Left renal cortex interstitium (tissue), 4 donors: ENCODE data around the gene ABHD5. TPM values are rescaled to one million over a fixed set of nuclear protein-coding genes. Genes with fewer than 3 reads are reported as not detected.
"Not testable (repeated sequence)": the region's sequence is repeated elsewhere in the genome, so short reads cannot be mapped to it uniquely, and the experiment has no call there.

ENCODE experiments used
- DNase-seq, 4 donors: peaks; one replicate each; pipeline ENCODE4 v3.0.0-alpha.2; 2013; ENCODE audit warnings: low read depth in 4 of 4, low spot score in 2 of 4, missing footprints in 1 of 4
- polyA plus RNA-seq, 4 donors: library from polyadenylated mRNA; unstranded; fragments of 120-200 nt; gene quantifications; one replicate each; pipeline ENCODE4 v1.2.1, GENCODE V29; 2013; ENCODE audit not compliant: insufficient read length in 4 of 4

Gene ABHD5
- polyA plus RNA-seq: 10 to 100 TPM; 20.9 to 24.9 (median 22.8) TPM

DNA sequence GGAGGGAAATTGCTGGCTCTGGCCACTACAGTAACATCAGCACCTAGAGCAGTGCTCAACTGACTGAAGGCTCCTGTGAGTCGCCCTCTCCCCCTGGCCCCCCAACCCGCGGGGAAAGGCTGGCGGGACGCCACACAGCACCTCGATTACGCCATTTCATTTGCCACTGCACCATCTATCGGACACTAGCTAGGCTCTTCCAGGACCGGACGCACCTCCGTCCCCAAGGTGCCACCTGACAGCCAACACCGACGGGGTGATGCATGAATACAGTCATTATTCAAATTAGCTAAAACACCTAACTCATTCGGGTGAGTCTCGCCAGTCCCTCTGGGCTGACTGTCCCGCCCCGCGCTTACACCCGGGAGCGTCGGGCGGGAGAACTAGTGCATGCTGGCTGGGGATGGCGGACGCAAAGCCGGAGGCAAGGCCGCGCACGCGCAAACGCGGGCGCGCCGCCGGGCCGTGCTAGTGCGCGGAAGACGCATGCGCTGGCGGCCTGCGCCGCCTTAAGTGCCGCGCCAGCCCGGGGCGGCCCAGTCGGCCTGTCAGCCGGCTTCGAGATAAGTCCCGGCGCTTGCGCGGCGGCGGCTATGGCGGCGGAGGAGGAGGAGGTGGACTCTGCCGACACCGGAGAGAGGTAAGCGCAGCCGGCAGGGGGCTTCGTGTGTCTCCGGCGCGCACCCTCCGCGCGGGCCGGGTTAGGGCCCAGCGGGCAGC, at the start of gene ABHD5:
TSS of gene ABHD5 (plus strand) at position 539 of the 720 bp plus-strand sequence. CDS start at position 594, 55 bp downstream.
- DNase-seq: peak; percentile 91 to 95 (median 92)

DNA sequence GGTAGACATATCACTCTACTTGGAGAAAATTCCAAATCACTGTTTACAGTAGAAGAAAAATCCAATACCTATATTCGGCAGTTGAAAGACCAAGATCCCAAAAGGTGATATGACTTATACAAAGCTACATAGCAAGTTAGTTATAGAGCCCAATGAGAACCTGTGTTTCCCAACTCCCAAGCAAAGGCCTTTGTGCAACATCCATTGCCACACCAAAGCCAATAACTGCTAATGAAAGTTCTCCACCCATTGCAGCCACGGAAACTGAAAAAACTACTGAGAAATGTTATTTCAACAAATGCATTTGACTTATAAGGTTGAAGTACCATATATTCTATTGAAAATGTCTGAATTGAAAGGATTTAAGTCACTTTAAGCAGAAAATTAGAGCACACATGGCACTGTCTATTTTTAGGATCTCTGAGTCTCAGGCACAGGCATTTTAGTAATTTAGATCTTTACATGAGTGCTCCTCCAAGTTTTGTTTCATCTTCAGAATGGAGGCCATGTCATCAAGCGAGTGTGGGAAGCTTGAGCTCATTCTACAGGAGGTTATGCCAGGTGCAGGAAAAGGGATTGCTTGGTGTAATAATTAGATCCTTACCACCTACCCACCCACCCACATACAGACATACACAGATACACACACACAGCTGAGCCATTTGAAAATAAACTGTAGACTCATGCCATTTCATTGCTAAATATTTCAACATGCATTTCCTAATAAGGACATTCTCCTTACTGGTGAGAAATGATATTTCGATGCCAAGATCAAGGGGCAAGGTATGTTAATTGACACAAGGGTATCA, 49.2 kb upstream of the ABHD5 start:
- DNase-seq: no peak

DNA sequence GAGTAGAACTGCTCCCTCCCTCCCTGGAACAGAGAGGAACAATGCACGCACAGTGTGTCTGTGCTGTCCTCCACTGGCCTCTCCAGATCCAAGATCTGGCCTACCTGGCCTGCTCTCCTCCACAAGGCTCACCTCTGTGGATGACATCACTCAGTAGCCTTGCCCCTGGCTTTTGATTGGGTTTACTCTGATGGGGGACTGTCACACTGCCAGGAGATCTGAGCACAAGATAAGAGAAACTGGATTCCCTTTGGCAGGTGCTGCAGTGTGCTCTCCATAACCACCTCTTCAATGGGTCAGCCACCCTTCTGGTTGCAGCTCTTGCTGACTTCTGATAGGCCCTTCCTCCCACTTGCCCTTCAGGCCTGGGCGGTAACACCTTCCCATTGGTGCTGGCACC, 46.3 kb upstream of the ABHD5 start:
- no peak for DNase-seq

DNA sequence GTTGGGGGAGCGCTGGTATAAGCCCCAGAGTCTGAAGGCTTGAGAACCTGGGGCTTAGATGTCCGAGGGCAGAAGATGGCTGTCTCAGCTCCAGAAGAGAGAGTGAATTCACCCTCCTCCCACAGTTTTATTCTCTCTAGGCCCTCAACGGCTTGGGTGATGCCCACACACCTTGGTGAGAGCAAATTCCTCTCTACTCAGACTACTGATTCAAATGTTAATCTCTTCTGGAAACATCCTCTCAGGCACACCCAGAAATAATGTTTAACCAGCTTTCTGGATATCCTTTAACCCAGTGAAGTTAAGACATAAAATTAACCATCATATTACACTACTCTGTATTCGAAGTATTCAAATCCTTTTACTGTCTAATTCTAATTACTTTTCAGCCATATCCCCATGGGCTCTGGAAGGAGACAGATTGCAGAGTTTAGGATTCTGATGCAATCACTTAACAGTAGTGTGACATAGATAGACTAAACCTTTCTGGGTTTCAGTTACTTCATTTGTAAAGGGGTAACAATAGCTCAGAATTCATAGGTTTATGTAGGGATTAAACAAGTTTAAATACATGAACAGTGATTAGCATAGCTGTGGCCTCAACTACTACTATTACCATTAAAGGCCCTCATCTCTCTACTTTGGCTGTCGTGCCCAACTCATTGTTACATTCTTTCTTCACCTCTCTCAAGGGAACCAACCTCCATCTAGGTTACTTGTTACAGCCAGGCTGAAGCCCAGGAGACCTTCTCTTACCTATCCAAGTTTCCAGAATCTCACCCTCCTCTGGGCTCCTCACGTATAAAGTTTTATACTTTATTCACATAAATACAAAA, 43.2 kb upstream of the ABHD5 start:
- DNase-seq: no peak

DNA sequence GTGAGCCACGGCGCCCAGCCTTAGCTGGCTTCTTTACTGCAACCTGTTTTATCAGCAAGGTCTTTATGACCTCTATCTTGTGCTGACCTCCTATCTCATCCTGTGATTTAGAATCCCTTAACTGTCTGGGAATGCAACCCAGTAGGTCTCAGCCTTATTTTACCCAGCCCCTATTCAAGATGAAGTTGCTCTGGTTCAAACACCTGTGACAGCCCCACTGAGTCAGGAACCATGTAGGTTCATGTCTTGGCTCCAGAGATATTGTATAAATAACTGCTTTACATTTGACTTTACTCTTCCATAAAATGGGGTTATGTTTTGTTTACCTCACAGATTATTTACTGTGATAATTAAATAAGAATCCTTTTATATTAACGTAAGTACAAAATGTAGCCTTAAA, 41.8 kb upstream of the ABHD5 start:
- no peak for DNase-seq

DNA sequence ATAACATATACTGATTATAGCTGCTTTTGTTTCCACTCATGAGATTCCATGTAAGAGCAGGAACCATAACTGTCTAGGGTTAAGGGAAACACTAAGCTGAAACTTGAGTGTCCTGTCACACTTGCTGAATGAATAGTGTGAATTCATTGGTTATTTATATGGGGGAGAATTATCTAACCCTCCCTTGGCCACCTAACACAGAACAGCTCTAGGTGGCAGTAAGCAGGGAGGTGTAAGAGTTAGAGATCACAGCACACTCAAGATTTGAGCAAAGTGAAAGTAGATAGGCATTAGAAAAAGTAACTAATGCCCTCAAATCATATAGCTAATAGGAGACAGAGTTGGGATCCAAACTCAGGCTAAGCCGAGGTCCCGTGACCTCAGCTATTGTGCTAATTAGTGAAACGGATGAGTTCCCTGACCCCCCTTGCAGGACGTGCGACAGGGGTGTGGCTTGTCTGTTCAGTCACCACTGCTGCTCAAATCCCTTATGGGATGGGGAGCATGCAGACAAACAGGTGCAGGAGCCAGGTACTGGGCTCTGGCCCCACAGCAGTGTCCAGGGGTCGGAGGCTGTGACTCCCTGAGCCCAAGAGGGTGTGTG, 41.3 kb upstream of the ABHD5 start:
- DNase-seq: no peak

DNA sequence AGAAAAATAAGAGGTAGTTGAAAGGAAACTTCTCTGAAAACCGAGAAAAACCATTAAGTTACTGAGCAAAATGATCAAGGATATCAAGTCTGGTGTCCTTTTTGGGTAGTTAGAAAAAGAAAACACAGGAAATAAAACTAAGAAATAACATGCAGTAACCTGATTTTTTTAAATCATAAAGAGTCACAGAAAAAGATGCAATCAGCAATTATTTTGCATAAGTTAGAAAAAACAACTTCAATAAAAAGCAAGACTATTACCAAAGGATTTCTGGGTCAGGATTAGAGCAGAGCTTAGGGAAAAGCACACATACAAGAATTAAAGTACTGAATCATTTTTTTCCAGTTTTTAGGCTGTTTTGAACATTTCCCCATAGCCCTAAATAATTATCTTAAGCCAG, 40.4 kb upstream of the ABHD5 start:
- no peak for DNase-seq

DNA sequence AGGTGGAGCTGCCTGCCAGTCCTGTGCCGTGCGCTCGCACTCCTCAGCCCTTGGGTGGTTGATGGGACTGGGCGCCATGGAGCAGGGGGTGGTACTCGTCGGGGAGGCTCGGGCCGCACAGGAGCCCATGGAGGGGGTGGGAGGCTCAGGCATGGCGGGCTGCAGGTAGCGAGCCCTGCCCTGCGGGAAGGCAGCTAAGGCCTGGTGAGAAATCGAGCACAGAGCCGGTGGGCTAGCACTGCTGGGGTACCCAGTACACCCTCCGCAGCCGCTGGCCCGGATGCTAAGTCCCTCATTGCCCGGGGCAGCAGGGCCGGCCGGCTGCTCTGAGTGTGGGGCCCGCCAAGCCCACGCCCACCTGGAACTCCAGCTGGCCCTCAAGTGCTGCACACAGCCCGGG, 34.3 kb upstream of the ABHD5 start:
- DNase-seq: not testable (repeated sequence)

DNA sequence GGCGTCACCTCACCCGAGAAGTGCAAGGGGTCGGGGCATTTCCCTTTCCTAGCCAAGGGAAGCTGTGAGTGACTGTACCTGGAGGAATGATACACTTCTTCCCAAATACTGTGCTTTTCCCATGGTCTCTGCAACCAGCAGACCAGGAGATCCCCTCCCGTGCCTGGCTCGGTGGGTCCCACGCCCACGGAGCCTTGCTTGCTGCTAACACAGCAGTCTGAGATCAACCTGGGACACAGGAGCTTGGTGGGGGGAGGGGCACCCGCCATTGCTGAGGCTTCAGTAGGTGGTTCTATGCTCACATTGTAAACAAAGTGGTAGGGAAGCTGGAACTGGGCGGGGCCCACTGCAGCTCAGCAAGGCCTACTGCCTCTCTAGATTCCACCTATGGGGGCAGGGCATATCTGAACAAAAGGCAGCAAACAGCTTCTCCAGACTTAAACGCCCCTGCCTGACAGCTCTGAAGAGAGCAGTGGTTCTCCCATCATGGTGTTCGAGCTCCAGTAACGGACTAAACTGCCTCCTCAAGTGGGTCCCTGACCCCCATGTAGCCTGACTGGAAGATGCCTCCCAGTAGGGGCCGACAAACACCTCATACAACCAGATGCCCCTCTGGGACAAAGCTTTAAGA, 31.4 kb upstream of the ABHD5 start:
- no peak for DNase-seq

DNA sequence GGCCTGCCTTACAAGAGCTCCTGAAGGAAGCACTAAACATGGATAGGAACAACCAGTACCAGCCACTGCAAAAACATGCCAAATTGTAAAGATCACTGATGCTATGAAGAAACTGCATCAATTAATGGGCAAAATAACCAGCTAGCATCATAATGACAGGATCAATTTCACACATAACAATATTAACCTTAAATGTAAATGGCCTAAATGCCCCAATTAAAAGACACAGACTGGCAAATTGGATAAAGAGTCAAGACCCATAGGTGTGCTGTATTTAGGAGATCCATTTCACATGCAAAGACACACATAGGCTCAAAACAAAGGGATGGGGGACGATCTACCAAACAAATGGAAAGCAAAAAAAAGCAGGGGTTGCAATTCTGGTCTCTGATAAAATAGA, 29.4 kb upstream of the ABHD5 start:
- not testable (repeated sequence) for DNase-seq

DNA sequence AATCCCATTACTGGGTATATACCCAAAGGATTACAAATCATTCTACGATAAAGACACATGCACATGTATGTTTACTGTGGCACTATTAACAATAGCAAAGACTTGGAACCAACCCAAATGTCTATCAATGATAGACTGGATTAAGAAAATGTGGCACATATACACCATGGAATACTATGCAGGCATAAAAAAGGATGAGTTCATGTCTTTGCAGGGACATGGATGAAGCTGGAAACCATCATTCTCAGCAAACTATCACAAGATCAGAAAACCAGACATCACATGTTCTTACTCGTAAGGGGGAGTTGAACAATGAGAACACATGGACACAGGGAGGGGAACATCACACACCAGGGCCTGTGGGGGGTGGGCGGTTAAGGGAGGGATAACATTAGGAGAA, 25.7 kb upstream of the ABHD5 start:
- not testable (repeated sequence) for DNase-seq

DNA sequence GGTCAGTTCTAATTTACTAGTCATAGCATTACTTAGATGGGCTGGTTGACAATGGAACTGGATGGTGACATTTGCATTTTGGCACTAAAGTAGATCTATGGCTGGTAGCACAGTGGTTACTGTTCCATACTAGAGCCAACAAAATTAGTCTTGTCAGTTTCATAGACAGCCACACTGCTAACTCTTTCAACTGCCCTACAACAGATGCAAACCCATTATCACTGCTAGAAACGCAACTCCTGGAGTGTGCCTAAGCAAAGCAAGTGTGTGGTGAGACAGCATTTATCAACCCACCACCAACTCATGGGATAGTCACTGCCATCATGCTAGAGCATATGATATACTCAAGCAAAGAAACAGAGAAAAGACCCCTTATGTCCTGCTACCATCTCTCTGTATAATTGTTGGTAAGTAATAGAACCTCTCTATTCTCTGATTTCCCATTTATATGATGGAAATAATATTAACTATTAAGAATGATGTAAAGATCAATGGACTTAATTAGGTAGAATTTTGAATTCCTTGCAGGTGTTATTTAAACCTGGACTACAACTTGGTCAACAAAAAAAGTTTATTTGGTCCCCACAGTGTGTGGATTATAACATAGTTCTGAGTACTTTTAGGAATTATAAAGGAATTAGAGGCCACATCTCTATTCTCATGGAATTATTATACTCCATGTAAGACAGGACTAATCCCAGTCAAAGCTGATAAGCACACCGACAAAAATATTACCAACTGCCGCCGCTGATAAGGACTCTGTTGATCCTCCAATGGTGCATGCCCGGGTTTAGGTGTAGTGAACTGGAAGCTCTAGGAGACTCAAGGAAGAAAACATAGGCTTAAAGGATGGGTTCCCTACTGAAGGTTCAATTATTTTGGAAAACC, 19.9 kb upstream of the ABHD5 start:
- no peak for DNase-seq

DNA sequence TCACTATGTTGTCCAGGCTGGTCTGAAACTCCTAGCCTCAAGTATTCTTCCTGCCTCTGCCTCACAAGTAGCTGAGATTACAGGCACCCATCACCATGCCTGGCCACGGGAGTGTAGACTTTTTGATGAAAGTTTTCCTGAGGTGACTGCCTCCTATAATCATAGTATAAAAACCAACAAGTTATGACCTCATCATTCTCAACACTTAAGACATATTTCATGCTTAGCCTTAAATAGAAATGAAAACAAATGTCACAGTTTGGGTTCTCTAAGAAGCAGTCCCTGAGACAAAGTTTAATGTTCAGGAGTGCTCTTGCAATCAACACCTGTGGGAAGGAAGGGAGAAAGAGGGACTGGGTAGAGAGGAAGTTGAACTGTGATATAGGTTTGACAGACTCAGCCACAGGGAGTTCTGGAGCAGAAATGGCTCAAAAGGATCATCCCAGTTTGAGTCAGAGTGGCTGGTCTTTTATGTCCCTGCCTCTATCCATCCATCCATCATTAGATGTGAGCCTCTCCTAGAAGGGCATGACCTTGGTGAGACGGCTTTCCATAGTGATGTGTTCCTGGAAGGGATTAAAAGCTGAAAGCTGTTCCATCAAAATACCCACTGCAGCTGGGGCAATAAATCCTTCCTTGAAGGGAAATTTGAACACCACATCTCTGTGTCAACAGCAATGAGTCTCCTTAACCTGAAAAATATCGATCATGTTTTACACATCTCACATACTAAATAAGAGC, 16.2 kb upstream of the ABHD5 start:
- DNase-seq: no peak

DNA sequence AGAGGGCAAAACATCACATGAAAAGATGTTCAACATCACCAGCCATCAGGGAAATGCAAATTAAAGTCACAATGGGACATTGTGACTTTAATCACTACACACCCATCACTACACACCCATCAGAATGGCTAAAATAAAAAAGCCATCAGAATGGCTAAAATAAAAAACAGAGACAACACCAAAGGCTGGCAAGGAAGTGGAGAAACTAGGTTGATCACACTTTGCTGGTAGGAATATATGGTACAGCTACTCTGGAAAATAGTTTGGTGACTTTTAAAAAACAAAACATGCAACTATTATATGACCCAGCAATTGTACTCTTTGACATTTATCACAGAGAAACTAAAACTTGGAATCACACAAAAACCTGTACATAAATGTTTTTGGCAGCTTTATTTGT, 15.1 kb upstream of the ABHD5 start:
- no peak for DNase-seq

DNA sequence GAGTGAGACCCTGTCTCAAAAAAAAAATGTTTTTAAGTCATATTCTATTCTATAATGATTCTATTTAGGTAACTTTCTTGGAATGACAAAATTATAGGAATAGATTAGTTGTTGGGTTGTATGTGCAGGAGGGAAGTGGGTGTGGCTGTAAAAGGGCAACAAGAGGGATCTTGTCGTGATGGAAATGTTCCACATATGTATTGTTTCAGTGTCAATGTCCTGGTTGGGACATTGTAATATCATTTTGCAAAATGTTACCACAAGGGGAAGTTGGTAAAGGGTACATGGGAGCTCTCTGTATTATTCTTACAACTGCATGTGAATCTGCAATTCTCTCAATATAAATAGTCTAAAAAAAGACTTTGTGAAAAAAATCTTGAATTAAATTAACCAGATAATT, 14.3 kb upstream of the ABHD5 start:
- DNase-seq: no peak

DNA sequence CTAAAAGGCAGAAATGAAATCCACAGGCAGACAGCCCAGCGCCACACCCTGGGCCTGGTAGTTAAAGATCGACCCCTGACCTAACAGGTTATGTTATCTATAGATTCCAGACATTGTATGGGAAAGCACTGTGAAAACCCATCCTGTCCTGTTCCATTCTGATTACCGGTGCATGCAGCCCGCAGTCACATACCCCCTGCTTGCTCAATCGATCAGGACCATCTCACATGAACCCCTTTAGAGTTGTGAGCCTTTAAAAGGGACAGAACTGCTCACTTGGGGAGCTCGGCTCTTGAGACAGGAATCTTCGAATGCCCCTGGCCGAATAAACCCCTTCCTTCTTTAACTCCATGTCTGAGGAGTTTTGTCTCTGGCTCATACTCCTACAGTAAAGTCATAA, 12.4 kb upstream of the ABHD5 start:
- not testable (repeated sequence) for DNase-seq

DNA sequence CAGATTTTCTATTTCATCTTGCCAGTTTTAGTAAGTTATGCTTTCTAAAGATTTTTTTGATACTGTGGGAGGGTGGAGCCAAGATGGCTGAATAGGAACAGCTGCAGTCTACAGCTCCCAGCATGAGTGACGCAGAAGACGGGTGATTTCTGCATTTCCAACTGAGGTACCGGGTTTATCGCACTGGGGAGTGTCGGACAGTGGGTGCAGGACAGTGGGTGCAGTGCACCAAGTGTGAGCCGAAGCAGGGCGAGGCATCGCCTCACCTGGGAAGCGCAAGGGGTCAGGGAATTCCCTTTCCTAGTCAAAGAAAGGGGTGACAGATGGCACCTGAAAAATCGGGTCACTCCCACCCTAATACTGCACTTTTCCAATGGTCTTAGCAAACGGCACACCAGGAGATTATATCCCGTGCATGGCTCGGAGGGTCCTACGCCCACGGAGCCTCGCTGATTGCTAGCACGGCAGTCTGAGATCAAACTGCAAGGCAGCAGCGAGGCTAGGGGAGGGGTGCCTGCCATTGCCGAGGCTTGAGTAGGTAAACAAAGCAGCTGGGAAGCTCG, 11.8 kb upstream of the ABHD5 start:
- DNase-seq: not testable (repeated sequence)

DNA sequence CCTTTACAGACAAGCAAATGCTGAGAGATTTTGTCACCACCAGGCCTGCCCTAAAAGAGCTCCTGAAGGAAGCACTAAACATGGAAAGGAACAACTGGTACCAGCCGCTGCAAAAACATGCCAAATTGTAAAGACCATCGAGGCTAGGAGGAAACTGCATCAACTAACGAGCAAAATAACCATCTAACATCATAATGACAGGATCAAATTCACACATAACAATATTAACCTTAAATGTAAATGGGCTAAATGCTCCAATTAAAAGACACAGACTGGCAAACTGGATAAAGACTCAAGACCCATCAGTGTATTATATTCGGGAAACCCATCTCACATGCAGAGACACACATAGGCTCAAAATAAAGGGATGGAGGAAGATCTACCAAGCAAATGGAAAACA, 9.9 kb upstream of the ABHD5 start:
- DNase-seq: not testable (repeated sequence)
